NAMALWA (cell line): ENCODE data around the gene HUS1.
"Not testable (repeated sequence)": the region's sequence is repeated elsewhere in the genome, so short reads cannot be mapped to it uniquely, and the experiment has no call there.

ENCODE experiments used
- DNase-seq: peaks from one replicate; pipeline ENCODE4 v3.0.0-alpha.2; 2015; ENCODE audit warnings: low spot score

HUS1 gene

GRCh38 chr7:47944536-47945260 lies 34.7 kb downstream of the HUS1 start:
- no peak for DNase-seq

- no peak for DNase-seq
Observed at GRCh38 chr7:47943676-47944474, 35.5 kb downstream of the HUS1 start.

GRCh38 chr7:47942651-47943050 lies 36.8 kb downstream of the HUS1 start:
- DNase-seq = not testable (repeated sequence)

GRCh38 chr7:47942132-47942531 lies 37.3 kb downstream of the HUS1 start:
- no peak for DNase-seq

GRCh38 chr7:47941136-47941844 lies 38.1 kb downstream of the HUS1 start:
- DNase-seq = no peak

GRCh38 chr7:47940088-47941013 lies 39.1 kb downstream of the HUS1 start:
- no peak for DNase-seq

GRCh38 chr7:47939425-47940036 lies 39.9 kb downstream of the HUS1 start:
- no peak for DNase-seq

- DNase-seq = peak; percentile 67
Observed at GRCh38 chr7:47938574-47939165, 40.7 kb downstream of the HUS1 start.

GRCh38 chr7:47937711-47938573 lies 41.5 kb downstream of the HUS1 start:
- DNase-seq = peak; percentile 71

GRCh38 chr7:47937065-47937687 lies 42.2 kb downstream of the HUS1 start:
- peak; percentile 91 for DNase-seq

- no peak for DNase-seq
Observed at GRCh38 chr7:47936323-47936722, 43.1 kb downstream of the HUS1 start.

- DNase-seq = no peak
Observed at GRCh38 chr7:47935336-47935735, 44.1 kb downstream of the HUS1 start.

GRCh38 chr7:47934831-47935230 lies 44.6 kb downstream of the HUS1 start:
- DNase-seq = no peak

GRCh38 chr7:47933215-47933614 lies 46.2 kb downstream of the HUS1 start:
- DNase-seq = no peak

GRCh38 chr7:47932466-47933037 lies 46.9 kb downstream of the HUS1 start:
- no peak for DNase-seq

- no peak for DNase-seq
Observed at GRCh38 chr7:47932016-47932415, 47.4 kb downstream of the HUS1 start.

- DNase-seq = no peak
Observed at GRCh38 chr7:47931005-47932004, 48.1 kb downstream of the HUS1 start.

GRCh38 chr7:47924266-47924665 lies 55.1 kb downstream of the HUS1 start:
- no peak for DNase-seq
